ENCODE data around the gene CAMTA1.
"Not testable (repeated sequence)": the region's sequence is repeated elsewhere in the genome, so short reads cannot be mapped to it uniquely, and the experiment has no call there.

CAMTA1 gene

DNA sequence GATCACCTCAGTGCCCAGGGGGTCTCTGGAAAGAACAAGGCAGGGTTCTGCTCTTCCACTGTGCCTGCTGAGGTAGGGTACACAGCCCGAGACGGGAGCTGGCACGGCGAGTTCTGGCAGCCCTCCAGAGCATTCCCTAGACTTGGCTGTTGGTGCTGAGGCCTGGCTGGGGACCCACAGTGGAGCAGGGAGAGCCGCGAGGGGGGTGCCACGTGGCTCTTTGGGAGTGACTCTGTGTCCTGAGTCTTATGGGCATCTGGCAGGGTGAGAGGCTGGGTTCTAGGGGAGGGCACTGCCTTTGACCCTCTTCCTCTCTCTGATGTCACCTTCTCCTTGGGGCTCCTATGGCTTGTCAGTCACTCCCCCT lies 336.4 kb downstream of the CAMTA1 start:
- peak; percentile 22 for DNase-seq

DNA sequence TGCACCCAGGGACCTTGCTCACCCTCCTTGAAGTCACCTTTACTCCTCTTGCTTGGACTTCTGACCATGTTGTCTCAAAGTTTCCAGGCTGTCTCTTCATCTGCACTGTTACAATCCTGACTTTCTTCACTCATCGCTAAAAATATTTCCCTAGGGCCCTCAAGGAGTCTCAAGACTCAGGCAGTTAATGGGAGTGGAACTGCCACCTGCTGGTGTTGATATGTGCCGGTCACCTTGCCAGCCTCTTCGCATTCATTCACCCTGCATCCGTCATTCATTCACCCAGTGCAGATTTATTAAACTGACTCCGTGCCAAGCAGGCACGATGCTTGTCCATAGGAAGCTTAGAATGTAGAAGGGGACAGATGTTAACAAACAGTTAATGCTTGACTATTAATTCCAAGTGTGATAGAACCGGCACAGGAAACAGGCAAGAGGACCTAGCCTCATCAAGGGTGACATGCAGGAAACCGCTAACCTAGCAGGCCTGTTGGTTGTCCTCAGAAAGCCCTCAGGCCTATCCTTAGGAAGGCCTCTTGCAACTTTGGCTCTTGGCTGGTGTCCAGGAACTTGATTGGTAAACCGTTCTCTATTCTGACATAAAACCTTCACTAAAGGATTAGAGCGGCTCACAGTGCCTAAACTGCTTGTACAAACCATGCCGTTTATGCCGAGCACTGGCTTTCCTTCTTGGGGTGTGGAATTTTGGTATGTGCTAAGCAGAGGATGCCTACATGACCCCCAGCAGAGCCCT lies 342.2 kb downstream of the CAMTA1 start:
- no peak for DNase-seq

DNA sequence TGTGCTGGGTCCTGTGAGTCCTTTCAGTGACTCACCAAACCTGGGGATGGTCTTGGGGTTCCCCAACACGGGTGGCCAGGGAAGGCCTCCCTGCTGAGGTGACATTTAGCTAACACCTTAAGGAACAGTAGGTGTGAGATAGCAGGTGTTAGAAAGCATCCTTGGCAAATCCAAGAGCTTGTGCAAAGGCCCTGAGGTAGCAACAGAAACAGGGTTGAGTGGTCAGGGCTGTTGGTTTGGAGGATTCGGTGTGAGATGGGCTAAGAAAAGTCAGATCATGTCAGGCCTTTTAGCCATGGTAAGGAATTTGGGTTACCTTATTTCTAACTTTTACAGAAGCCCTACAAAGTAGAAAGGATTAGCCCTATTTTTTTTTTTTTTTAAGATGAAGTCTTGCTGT lies 343.0 kb downstream of the CAMTA1 start:
- no peak for DNase-seq

DNA sequence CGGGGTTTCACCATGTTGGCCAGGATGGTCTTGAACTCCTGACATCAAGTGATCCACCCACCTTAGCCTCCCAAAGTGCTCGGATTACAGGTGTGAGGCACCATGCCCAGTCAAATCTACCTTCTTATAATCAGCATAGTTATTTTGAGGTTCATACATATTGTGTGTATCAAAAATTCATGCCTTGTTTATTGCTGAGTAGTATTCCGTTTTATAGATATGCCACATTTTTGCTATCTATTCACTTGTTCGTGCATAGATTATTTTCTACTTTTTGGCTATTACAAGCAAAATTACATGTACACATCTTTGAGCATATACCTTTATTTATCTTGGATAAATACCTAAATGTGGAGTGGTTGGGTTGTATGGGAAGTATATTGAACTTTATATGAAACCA lies 344.9 kb downstream of the CAMTA1 start:
- DNase-seq = no peak

DNA sequence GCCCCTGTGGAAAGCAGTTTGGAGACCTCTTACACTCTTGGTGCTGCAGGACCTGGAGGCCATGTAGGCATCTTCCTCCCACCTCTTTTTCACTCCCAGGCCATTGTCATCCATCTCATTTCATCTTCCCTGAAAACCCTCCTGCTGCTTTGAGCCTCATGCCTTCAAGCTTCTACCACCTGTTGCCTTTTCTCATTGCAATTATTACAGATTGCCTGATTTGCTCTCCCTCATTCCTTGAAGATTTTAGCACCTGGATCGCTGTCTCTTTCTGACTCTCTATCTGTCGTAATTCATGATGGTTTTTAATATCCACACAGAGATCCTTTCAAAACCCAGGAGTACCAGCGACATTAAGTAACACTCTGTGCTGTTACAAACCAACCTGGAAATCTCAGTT lies 350.2 kb downstream of the CAMTA1 start:
- no peak for DNase-seq

DNA sequence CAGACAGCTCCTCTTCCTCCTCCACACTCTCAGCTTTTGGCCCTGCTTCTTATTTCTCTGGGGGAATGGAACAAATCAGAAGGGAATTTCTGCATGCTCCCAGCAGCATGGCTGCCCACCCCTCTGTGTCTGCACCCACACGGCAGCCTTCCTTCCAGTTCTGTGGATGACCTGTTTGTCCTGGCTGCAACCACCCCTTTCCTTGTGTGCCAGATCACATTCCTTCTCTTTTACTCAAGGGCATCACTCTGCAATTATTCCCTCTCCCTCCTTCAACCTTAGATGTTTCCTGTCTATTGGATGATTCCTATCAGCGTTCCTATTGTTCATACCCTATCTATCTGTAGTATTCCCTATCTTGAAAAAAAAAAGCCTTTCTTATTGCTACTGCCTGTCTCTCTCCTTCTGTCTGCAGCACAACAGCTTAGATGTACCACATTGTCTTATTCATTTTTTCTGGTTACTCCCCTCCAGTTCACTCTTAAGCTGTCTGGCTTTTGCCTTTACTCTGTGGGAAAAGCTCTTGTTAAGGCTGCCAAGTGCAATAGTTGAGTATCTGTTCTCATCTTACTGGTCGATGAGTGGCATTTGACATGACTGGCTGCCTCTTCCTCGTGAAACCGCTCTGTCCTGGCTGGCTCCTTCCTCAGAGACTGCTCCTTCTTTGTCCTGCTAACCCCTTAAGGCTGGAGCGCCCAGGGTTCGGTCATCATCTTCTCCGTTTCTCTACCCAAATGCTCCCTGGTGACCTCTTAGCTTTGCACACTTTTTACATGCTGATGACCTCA lies 351.1 kb downstream of the CAMTA1 start:
- DNase-seq = no peak

DNA sequence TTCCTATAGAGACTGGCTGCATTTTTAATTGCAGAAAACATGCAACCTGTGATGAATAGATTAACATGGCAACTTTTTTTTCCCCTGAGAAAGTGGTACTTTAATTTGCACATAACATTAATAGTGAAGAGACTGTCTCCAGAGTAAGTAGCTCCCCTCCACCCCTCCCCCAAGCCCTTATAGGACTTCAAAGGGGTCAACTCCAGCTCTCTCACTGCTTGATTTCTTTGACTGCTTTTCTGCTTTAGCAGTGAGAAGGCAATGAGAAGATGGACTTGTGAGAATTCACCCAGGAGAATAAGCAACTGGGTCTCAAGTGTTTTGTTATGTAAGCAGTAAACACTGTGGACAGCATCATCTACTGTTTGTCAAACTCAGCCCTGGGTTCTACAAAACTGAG lies 355.0 kb downstream of the CAMTA1 start:
- no peak for DNase-seq

DNA sequence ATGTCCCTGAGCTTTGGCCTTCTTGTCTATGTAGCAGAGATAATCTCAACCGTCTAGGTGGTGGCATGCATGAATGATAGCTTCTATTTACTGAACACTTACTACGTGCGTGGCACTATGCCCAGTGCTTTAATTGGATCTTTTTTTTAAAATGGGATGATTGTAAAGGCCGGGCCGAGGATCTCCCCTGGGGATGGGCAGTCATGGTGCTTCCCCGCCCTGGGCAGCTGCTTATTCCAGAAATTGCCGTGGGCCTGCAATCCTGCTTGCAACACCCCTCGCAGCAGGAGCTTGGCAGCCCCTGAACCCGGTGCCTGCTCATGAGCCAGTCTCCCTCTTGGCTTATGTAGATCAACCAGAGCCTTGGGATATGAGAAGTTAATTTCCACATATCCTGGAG lies 360.7 kb downstream of the CAMTA1 start:
- DNase-seq = peak; percentile 18

DNA sequence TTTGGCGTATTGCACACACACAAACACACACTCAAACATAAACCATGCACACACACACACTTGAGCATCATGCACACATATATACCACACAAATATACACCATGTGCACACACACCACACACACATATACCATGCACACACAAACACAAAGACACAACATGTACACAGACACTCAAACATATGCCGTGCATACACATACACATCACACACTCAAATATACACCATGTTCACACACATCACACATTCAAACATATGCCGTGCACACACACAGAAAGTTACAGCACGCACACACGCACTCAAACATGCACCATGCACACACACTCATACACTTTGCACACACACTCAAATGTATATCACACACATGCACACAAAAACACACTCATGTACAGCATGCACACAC lies 361.5 kb downstream of the CAMTA1 start:
- no peak for DNase-seq

DNA sequence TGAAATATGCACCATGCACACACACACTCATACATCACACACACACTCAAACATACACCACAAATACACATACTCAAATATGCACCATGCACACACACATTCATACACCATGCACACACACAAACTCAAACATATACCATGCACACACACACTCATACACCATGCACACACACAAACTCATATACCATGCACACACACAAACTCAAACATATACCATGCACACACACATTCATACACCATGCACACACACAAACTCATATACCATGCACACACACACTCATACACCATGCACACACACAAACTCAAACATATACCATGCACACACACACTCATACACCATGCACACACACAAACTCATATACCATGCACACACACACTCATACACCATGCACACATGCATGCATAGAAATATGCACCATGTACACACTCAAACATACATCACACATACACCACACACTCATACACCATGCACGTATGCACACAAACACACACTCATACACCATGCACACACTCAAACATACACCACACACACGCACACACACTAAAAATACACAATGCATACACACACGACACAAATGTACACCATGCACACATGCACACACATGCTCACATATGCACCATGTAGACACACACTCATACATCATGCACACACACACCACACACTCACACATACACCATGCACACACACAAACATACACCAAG lies 362.5 kb downstream of the CAMTA1 start:
- DNase-seq = not testable (repeated sequence)

DNA sequence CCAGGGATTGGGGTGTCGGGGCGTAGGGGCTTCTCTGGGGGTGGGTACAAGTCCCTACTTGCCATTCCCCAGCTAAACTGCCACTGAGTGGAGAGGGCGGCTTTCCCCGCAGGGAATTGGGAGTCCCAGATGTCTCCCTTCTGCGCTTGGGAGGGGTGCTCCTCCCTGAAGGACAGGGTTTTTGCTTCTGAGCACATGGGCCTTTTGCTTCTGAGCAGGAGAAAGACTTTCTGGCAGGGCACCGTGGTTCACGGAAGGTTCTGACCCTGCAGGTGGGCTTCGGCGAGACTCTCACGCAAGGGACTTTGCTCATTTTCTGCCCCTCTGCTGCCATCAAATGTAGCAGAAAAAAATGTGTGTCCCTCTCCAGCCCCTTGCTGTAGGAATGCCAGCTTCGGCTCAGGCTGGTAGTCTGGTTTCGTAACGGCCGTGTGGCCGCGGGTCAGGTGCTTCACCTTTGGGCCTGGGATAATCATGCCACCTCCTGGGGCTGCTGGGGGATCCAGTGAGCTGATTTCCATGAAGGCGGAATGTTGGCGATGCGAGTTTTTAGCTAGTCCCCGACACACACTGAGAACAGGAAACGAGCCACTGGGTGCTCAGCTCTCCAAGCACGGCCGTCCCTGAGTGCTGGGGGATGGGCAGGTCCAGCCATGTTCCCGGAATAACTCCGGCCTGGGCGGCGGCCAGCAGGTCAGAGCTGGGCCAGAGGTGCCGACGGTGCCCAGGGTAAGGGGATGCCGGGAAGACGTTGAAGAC lies 364.0 kb downstream of the CAMTA1 start:
- DNase-seq = no peak

DNA sequence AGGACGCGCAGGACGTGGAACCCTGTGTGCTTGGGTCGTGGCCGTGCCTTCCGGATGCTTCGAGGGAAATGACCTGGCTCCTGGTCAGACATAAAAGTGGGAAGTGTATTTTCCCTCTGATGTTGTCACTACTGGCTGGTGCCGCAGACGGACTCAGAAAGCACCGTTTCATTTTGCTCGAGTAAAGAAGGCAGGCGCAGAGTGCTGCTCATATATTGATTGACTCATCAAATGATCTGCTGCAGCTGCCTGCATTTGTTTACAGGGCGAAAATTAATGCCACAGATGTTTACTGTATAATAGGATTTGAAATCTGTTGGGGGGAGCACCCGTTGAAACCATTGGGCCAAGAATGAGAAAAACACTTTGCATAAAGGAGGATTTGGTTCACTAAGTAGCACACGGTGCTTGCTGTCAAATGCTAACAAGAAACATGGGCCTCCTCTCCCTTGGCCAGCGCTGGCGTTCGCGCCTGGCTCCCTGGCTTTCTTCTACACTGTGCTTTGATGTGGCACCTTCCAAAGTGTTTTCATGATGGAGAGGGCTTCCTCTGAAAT lies 365.5 kb downstream of the CAMTA1 start:
- no peak for DNase-seq

DNA sequence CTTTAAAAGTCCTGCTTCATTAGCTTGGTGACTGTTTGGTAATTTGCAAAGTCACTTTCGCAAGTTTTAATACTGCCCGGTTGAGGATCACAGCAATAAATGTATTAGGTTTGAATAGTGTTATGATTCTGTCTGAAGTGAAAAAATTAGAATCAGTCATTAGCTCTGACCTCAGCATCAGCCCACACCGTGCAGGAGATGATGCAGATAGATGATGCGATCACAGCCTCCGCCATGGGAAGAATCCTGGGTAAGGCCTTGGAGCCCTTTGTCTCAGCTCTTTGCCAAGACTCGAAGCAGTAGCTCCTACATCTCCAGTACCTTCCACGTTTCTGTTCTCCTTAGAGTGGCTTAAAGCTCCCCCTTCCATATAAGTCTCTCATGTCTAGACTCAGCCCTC lies 366.7 kb downstream of the CAMTA1 start:
- no peak for DNase-seq

DNA sequence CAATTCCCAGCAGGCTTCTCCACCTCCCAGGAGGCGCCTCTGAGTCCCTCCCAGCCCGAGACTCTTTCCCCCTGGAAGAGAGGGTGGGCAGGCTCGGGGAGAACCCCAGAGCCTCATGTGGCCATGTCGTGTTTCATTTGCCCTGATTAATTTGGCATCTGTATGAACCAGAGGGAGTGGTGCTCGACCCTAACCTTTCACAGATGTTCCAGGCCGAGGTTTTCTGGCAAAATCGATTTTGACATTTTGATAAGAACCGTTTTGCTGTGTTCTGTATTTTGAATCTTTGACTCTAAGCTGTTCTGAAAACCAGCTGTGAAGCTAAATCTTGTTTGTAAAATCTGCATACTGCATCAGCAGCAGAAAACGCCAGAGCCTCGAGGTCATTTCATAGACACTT lies 367.4 kb downstream of the CAMTA1 start:
- no peak for DNase-seq

DNA sequence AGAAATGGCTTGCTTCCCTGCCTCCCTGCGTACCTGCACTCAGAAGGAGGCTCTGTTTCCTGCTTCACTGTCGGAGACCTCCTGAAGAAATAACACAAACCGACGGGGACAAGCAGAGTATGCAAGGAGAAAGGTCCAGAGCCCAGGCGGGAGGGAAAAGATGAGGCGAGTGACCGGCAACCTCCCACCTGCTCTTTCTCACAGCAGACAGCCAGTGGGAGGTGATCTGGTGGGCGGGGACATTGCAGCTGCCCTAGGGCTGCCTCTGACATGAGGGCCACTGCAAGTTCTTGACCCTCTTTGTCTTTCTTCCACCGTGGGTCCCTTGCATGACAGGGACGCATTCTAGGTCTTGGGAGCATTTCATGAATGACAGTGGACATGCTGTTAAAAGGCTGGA lies 368.2 kb downstream of the CAMTA1 start:
- no peak for DNase-seq

DNA sequence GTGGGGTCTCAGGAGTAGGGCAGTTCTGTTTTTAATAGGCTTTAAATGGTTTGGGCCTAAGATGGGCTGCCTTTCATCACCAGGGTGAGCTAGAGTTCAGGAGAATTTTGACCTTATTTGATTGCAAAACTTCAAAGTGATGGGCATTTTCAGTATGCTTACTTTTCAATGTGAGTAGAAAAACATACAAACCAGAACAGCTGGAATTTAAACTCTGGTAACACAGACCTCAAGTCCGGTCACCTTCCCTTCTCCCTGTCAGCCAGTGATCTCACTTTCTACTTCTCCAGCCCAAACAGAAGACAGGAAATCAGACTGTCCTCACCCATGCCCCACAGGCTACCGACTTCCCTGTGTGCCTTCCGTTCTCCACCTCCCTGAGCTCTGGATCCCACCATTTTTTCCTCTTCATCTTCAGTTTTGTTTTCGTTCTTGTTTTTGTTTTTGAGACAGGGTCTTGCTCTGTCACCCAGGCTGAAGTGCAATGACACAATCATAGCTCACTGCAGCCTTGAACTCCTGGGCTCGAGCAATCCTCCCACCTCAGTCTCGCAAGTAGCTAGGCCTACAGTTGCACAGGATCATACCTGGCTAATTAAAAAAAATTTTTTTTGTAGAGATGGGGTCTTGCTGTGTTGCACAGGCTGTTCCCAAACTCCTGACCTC lies 374.0 kb downstream of the CAMTA1 start:
- no peak for DNase-seq

DNA sequence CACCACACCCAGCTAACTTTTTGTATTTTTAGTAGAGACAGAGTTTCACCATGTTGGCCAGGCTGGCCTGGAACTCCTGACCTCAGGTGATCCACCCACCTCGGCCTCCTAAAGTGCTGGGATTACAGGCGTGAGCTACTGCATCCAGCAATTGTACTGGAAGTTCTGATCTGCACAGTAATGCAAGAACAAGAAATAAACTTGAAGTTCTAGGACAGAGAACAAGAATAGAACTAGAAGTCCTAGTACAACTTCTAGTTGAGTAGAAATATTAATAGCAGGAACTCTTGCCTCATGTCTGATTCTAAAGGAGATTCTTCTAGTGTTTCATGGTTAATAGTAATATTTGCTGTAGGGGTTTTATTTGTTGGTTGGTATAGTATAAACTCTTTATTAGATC lies 383.3 kb downstream of the CAMTA1 start:
- DNase-seq = not testable (repeated sequence)

DNA sequence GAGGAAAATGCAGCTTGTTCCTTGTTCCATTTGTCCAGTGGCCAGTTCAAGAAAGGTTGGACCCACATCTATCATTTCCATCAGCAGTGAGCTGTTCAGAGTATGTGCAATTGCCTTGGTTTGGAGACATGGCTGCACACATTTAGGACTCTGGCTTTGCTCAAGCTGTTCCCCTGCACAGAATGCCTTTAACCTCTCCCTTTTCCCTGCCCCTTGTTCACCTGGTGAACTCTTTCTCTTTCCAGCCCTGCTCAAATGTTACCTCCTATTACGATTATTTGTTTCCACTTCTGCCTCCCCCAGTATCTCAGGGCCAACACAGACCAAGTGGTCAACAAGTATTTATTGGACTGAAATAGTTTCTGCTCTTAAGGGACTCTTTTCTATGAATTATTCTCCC lies 385.9 kb downstream of the CAMTA1 start:
- no peak for DNase-seq

DNA sequence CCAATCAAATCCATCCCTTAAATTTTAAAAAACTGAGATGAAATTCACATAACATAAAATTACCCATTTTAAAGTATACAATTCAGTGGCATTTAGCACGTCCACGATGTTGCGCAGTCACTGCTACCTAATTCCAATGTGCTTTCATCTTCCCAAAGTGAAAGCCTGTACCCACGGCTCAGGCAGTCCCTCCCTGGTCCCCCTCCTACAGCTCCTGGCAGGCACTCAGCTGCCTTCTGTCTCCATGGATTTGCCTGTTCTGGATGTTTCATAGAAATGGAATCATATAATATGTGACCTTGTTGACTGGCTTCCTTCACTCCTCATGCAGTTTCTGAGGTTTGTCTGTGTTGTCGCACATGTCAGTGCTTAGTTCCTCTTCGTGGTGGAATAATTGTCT lies 386.3 kb downstream of the CAMTA1 start:
- no peak for DNase-seq

DNA sequence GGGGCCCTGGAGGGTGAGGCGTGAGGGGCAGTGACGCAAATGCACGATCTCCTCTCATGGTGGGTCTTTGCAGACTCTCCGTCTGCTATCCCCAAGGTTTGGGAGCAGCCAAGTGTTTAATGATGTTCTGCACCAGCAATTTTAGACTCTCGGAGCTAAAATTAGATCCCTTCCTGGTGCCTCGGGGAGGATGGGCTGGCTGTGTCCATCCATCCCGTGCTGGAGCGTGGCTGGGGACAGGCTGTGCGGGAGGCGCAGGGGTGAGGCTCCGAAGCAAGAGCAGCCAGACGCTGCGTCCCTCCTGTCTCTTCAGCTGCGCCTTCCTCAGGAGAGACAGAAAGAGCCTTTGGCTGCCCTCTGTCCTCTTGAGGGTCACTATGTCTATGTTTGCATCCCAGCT lies 387.6 kb downstream of the CAMTA1 start:
- no peak for DNase-seq

DNA sequence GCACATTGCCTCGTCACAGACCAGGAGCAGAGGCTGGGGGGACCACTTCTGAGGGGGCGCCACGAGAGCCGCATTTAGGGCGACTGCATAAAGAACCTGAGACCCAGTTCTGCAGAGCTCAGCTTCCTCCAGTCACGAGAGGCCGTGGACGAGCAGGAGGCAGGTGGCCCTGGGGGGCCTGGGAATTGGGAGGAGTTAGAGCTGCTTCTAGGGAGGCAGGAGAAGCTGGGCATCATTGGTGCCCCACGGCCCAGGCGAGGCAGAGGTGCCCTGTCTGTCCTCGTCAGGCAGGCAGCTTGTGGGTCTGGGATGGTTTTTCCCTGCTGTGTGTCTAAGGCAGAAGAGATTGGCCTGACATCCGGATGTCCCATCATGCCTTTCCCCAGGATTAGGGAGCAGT lies 389.3 kb downstream of the CAMTA1 start:
- no peak for DNase-seq

Data from COR-L47 (cell line).